ENCODE measurements around the gene MACF1. TPM values are rescaled to one million over a fixed set of nuclear protein-coding genes. Genes with fewer than 3 reads are reported as not detected.

The MACF1 gene
- total and polyA plus RNA-seq, 2 donors (not counting 1 experiment from before 2014, with no cell fraction given): 64.1 to 159 TPM

GRCh38 chr1:39258925-39259244, 54.4 kb downstream of the MACF1 start:
- no peaks in the 10 kb centered on the region for H3K27me3 Mint-ChIP-seq
- Histone ChIP-seq H3K27ac (ENCODE audit: low read length in 2 of 2) (no peak overlapping the region), H3K4me1 (ENCODE audit: control insufficient read depth in 2 of 2, insufficient read depth in 2 of 2, low read length in 2 of 2) (peaks cover 12 to 30% of the 10 kb centered on the region in 2 donors), H3K9ac (ENCODE audit: low read length) (no peak overlapping the region), H3K36me3 (replicated peaks in 1 of 2; ENCODE audit: control extremely low read depth in 1 of 2, control insufficient read depth in 1 of 2, extremely low read depth in 1 of 2, insufficient read depth in 2 of 2, low read length in 1 of 2) (peaks cover 6 to 67% of the 10 kb centered on the region in 2 experiments), H3K79me2 (ENCODE audit: control insufficient read depth, insufficient read depth, low read length) (peaks cover 70% of the 10 kb centered on the region), H3K4me3 (ENCODE audit: control extremely low read depth in 1 of 5, extremely low read depth in 1 of 5, insufficient read depth in 1 of 5, low read depth in 2 of 5, low read length in 4 of 5) (no peak overlapping the region), H4K20me1 (ENCODE audit: control insufficient read depth, insufficient read depth, low read length, poor library complexity, severe bottlenecking) (peaks cover 30% of the 10 kb centered on the region), H3K4me2 (replicated peaks; ENCODE audit: low read depth, low read length, poor library complexity, severe bottlenecking) (no peak overlapping the region), H2AFZ (ENCODE audit: insufficient read depth, low read depth, low read length, poor library complexity, severe bottlenecking) (no peak overlapping the region), H3K27me3 (replicated peaks in 1 of 4; ENCODE audit: control extremely low read depth in 1 of 4, control insufficient read depth in 3 of 4, insufficient read depth in 4 of 4, low read length in 3 of 4) (no peaks in the 10 kb centered on the region), H3K9me3 (ENCODE audit: control extremely low read depth in 1 of 3, control insufficient read depth in 2 of 3, insufficient read depth in 1 of 3, low read length in 2 of 3) (peaks cover 0 to 2% (median 0%) of the 10 kb centered on the region in 3 donors)
- ChIA-PET POLR2A (interaction anchor here (1.6 to 2.0 kb wide), 2 partner anchors 11 to 67 kb away, joined by 5 to 6 read pairs; no protein-coding TSS in a partner anchor), CTCF (interaction anchor here (0.8 to 13.3 kb wide), 48 partner anchors 8 to 395 kb away, joined by 3 to 439 read pairs (median 7); partner anchors contain the start of gene MACF1)
- ATAC-seq (ENCODE audit: low read depth): no peak
- no peak overlapping the region for H3K4me3 Mint-ChIP-seq
- H3K4me1 Mint-ChIP-seq: peaks cover 30% of the 10 kb centered on the region
- intact Hi-C loops (cut with micrococcal nuclease): loop anchor here (1.0 kb wide), 3 partner anchors 67 to 161 kb away; no protein-coding TSS in a partner anchor
- no peak overlapping the region for H3K27ac Mint-ChIP-seq
- no peaks in the 10 kb centered on the region for H3K9me3 Mint-ChIP-seq (ENCODE audit: insufficient read depth)
- no peak for DNase-seq
- no peak for TF ChIP-seq EZH2 (IDR thresholded peaks at IDR 0.05; ENCODE audit: borderline replicate concordance, insufficient read depth, low read depth, low read length, poor library complexity, severe bottlenecking)
- TF ChIP-seq, protein P1, sequence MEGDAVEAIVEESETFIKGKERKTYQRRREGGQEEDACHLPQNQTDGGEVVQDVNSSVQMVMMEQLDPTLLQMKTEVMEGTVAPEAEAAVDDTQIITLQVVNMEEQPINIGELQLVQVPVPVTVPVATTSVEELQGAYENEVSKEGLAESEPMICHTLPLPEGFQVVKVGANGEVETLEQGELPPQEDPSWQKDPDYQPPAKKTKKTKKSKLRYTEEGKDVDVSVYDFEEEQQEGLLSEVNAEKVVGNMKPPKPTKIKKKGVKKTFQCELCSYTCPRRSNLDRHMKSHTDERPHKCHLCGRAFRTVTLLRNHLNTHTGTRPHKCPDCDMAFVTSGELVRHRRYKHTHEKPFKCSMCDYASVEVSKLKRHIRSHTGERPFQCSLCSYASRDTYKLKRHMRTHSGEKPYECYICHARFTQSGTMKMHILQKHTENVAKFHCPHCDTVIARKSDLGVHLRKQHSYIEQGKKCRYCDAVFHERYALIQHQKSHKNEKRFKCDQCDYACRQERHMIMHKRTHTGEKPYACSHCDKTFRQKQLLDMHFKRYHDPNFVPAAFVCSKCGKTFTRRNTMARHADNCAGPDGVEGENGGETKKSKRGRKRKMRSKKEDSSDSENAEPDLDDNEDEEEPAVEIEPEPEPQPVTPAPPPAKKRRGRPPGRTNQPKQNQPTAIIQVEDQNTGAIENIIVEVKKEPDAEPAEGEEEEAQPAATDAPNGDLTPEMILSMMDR (IDR thresholded peaks at IDR 0.05): peak; percentile 36

DNA sequence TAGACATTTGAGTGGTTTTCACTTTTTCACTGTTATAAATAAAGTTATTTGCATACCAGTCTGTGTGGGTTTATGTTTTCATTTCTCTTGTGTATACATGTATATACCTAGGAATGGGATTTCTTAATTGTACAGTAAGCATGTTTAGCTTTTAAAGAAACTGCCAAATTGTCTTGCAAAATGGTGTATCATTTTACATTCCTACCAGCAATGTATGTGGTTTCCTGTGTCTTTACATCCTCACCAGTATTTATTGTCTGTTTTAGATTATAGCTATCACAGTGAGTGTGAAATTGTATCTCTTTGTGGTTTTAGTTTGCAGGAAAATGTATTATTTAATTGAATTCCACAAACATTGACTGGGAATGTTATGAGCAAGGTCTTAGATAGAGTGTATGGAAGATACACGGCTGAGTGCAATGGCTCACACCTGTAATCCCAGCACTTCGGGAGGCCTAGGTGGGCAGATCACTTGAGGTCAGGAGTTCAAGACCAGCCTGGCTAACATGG, 57.3 kb downstream of the MACF1 start:
- ATAC-seq (ENCODE audit: low read depth): no peak
- no peaks in the 10 kb centered on the region for H3K9me3 Mint-ChIP-seq (ENCODE audit: insufficient read depth)

More for the DNA sequence above, 57.3 kb downstream of the MACF1 start:
- Histone ChIP-seq H3K9ac (ENCODE audit: low read length) (no peak overlapping the region), H3K27ac (ENCODE audit: low read length in 2 of 2) (peak overlapping the region in 1 of 2 donors; percentile 31), H3K4me1 (ENCODE audit: control insufficient read depth in 2 of 2, insufficient read depth in 2 of 2, low read length in 2 of 2) (peaks cover 18 to 35% of the 10 kb centered on the region in 2 donors), H3K36me3 (replicated peaks in 1 of 2; ENCODE audit: control extremely low read depth in 1 of 2, control insufficient read depth in 1 of 2, extremely low read depth in 1 of 2, insufficient read depth in 2 of 2, low read length in 1 of 2) (peaks cover 3 to 39% of the 10 kb centered on the region in 2 experiments), H3K9me3 (ENCODE audit: control extremely low read depth in 1 of 3, control insufficient read depth in 2 of 3, insufficient read depth in 1 of 3, low read length in 2 of 3) (peaks cover 0 to 2% (median 0%) of the 10 kb centered on the region in 3 donors), H2AFZ (ENCODE audit: insufficient read depth, low read depth, low read length, poor library complexity, severe bottlenecking) (no peak overlapping the region), H3K4me2 (replicated peaks; ENCODE audit: low read depth, low read length, poor library complexity, severe bottlenecking) (peak overlapping the region; percentile 32), H3K79me2 (ENCODE audit: control insufficient read depth, insufficient read depth, low read length) (peaks cover 88% of the 10 kb centered on the region), H3K4me3 (ENCODE audit: control extremely low read depth in 1 of 5, extremely low read depth in 1 of 5, insufficient read depth in 1 of 5, low read depth in 2 of 5, low read length in 4 of 5) (no peak overlapping the region), H4K20me1 (ENCODE audit: control insufficient read depth, insufficient read depth, low read length, poor library complexity, severe bottlenecking) (peaks cover 40% of the 10 kb centered on the region), H3K27me3 (replicated peaks in 1 of 4; ENCODE audit: control extremely low read depth in 1 of 4, control insufficient read depth in 3 of 4, insufficient read depth in 4 of 4, low read length in 3 of 4) (no peaks in the 10 kb centered on the region)
- POLR2A ChIA-PET: no interaction called here
- no peak for DNase-seq
- intact Hi-C loops (cut with micrococcal nuclease): loop anchor here (10.0 kb wide), 1 partner anchor 273 kb away; no protein-coding TSS in a partner anchor
- no CpG with 5 or more reads among the region's 2 CpGs for WGBS (ENCODE audit: insufficient coverage)
- no peak overlapping the region for H3K27ac Mint-ChIP-seq
- no peak overlapping the region for H3K4me3 Mint-ChIP-seq
- TF ChIP-seq EZH2 (IDR thresholded peaks at IDR 0.05; ENCODE audit: borderline replicate concordance, insufficient read depth, low read depth, low read length, poor library complexity, severe bottlenecking): no peak
- TF ChIP-seq, protein P1 (IDR thresholded peaks at IDR 0.05): no peak
- H3K4me1 Mint-ChIP-seq: peaks cover 37% of the 10 kb centered on the region
- H3K27me3 Mint-ChIP-seq: no peaks in the 10 kb centered on the region
- CTCF ChIA-PET: interaction anchor here (0.9 to 13.3 kb wide), 5 partner anchors 11 to 164 kb away, joined by 3 to 439 read pairs (median 6); no protein-coding TSS in a partner anchor
